ENCODE data around the gene HIVEP1. TPM values are rescaled to one million over a fixed set of nuclear protein-coding genes. Genes with fewer than 3 reads are reported as not detected.

The HIVEP1 gene
- total RNA-seq = 10 to 100 TPM; 54.3 to 75.6 TPM

DNA sequence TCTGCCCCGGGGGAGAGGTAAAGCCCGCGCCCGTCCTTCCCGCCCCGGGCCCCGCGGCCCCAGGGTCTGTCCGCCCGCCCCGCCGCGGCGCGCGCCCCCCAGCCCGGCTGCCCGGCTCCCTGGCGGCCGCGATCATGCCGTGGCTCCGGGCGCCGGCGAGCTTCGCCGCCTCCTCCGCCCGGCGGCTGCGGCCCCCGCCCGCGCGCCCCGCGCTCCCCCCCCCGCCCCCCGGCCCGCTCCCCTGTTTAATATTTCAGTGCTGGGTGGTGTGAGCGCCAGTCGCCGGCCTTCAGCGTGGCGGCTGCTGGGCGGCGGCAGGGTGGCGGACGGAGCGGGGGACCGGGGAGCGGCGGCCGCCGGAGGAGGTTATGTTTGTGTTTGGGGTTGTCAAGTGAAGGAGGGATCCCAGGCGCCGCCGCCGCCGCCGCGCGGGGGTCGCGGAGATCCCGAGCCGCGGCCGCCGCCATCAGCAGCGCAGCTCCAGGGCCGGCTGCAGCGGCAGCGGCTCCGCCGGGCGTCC, at the start of gene HIVEP1:
HIVEP1 (plus strand) TSS at position 275 of the 520 bp plus-strand sequence. CDS start 3,317 bp downstream, outside the sequence.
- DNase-seq (ENCODE audit: low spot score in 2 of 2) = peak in 1 of 2 donors; percentile 38
- ATAC-seq = no peak
- H3K9me3 Mint-ChIP-seq = peaks cover 1 to 5% of the 10 kb centered on the region in 2 donors
- peak within 1 kb of the TSS; percentile 100 for H3K27ac Mint-ChIP-seq
- H3K36me3 Mint-ChIP-seq = peaks cover 38 to 64% of the 10 kb centered on the region in 2 donors

DNA sequence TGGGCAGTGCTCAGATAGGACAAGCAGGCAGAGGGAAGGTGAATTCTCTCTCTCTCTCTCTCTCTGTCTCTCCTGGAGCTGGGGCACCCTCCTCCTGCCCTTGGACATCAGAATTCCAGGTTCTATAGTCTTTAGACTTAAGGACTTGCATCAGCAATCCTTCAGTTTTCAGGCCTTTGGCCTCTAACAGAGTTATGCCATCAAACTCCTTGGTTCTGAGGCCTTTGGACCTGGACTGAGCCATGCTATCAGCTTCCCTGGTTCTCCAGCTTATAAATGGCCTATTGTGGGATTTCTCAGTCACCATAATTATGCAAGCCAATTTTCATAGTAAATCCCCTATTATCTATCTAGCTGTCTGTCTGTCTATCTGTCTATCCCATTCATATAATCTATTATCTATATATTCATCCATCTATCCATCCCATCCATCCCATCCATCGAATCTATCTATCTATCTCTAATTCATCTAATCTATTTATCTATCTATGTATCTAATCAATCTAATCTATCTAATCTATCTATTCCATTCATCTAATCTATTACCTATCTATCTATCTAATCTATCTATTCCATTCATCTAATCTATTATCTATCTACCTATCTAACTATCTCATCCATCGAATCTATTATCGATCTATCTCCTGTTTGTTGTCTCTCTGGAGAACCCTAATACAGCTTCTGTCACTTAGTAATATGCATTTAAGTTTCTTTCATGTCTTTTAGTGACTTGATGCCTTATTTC, 48.2 kb upstream of the HIVEP1 start:
- peaks cover 0 to 20% of the 10 kb centered on the region in 2 donors for H3K9me3 Mint-ChIP-seq
- H3K36me3 Mint-ChIP-seq = no peaks in the 10 kb centered on the region
- ATAC-seq (no peak), DNase-seq (ENCODE audit: low spot score in 2 of 2) (no peak)
- no peak overlapping the region for H3K27ac Mint-ChIP-seq

DNA sequence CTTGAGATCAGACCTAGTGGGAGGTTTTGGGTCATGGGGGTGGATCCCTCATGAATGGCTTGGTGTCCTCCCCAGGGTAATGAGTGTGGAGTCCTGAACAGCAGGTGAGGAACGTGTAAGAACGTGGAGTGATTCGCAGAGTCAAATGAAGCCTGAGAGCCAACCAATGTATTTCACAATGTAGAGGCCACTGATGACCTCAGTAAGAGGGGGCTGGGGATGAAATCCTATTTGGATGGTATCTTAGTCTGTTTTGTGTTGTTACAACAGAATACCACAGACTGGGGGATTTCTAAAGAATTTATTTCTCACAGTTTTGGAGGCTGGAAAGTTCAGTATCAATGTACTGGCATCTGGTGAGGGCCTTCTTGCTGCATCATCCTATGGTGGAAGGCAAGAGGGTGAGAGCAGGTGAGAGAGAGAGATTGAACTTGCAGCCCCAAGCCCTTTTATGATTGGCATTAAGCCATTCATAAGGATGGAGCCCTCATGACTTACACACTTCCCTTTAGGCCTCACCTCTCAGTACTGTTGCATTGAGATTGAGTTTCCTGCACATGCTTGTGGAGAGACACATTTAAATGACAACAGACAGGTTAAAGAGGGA, 47.3 kb upstream of the HIVEP1 start:
- DNase-seq (ENCODE audit: low spot score in 2 of 2) (no peak), ATAC-seq (no peak)
- Mint-ChIP-seq H3K9me3 (peaks cover 0 to 20% of the 10 kb centered on the region in 2 donors), H3K27ac (no peak overlapping the region), H3K36me3 (no peaks in the 10 kb centered on the region)

DNA sequence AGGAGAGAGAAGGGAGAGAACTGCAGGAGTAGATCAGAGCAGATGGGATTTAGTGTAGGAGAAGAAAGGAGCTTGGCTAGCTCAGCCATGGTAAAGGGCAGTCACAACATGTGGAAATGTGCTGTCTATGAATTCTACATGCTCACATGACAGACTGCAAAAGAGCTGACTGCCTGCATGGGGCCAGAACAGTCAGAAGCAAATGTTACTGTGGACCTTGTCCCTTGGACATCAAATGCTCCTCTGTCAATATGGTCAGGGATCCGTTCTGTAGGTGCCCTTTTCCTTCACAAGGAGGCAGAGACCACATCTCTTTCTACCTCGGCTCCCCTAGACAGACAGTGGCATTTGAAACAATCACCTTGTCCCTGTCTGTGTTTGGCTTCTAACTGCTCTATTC, 46.6 kb upstream of the HIVEP1 start:
- ATAC-seq = no peak
- Mint-ChIP-seq H3K9me3 (peaks cover 0 to 20% of the 10 kb centered on the region in 2 donors), H3K27ac (no peak overlapping the region), H3K36me3 (no peaks in the 10 kb centered on the region)
- DNase-seq (ENCODE audit: low spot score in 2 of 2) = no peak

DNA sequence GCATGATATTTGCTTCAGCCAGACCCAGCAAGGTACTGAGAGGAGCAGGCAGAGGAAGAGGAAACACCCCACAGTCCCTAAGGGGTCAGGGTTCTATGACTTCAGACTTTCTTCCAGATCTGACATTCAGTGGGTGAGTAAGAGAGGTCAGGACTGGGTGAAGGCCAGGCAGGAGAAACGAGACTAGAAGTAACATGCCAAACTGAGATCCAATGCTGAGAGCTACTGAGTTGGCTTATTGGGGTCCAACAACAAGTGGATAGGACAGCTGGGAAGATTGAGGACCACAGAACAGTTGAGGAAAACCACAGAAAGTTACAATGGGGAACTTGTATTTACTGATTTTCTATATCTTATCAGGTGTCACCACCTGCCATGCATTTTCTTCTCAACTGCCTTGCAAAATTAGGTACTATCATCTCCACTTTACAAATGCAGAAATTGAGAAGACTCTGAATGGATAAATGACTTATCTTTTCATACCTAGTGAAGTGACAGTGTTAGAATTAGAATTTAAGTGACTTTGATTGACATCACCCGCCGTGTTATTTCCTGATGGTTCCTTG, 43.8 kb upstream of the HIVEP1 start:
- Mint-ChIP-seq H3K36me3 (no peaks in the 10 kb centered on the region), H3K27ac (no peak overlapping the region), H3K9me3 (peaks cover 0 to 17% of the 10 kb centered on the region in 2 donors)
- DNase-seq (ENCODE audit: low spot score in 2 of 2) (no peak), ATAC-seq (no peak)

DNA sequence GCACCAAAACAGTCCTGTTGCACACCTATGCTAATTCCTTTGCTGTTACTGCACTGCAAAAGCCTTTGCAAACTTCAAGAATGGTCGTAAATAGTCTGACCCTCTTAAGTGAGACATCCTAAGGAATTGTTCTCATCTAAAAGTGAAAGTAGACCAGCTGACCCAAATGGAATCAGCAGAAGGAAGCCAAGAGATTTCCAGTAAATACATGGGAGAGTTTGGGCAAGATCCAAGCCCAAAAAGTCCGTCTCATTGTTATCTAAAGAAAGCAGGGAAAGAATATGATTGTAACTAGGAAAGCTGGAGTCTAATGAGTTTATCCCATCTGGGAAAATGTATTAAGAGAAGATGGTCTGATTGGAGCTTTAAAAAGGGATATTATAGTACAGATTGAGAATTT, 43.0 kb upstream of the HIVEP1 start:
- no peak for ATAC-seq
- H3K9me3 Mint-ChIP-seq = peaks cover 0 to 17% of the 10 kb centered on the region in 2 donors
- H3K36me3 Mint-ChIP-seq = peaks cover 0 to 5% of the 10 kb centered on the region in 2 donors
- no peak for DNase-seq (ENCODE audit: low spot score in 2 of 2)
- H3K27ac Mint-ChIP-seq = peak overlapping the region in 1 of 2 donors; percentile 44

DNA sequence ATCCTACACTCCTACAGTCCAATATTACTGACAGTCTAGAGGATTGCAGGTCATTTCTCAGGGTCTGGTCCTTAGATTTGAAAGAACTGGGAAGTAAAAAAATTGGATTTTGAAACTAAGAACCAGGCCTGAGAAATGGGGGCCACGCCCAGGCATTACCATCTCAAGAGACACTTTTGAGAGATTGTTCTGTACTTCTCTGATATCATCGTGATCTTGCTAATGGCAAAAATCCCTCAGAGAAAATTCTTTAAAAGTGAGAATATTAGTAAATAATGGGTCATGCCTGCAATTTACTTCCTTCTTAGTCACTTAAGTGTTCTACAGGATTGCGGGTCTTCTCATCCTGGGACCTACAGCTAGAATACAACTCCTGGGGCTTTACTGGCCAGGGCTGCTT, 42.0 kb upstream of the HIVEP1 start:
- no peak for ATAC-seq
- Mint-ChIP-seq H3K27ac (no peak overlapping the region), H3K36me3 (peaks cover 0 to 11% of the 10 kb centered on the region in 2 donors), H3K9me3 (peaks cover 0 to 9% of the 10 kb centered on the region in 2 donors)
- DNase-seq (ENCODE audit: low spot score in 2 of 2) = no peak

DNA sequence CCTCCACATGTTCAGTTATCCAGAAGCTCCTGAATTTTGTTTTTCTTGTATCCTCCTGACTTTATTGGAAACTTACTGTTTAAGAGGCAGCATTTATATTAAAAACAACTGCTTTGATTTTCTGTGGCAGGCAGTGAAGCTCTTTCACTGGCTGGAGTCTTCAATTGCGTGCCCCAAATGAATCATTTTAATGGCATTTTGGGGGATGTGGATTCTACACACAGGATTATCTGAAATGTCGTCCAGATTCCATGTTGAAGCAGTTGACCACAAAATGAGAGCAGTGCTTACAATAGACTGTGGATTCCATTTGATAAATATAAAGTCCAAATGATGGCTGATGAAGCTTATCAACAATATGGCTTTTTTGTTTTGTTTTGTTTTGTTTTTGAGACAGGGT, 41.0 kb upstream of the HIVEP1 start:
- Mint-ChIP-seq H3K9me3 (peaks cover 0 to 6% of the 10 kb centered on the region in 2 donors), H3K27ac (no peak overlapping the region), H3K36me3 (peaks cover 0 to 11% of the 10 kb centered on the region in 2 donors)
- DNase-seq (ENCODE audit: low spot score in 2 of 2) = no peak
- no peak for ATAC-seq

DNA sequence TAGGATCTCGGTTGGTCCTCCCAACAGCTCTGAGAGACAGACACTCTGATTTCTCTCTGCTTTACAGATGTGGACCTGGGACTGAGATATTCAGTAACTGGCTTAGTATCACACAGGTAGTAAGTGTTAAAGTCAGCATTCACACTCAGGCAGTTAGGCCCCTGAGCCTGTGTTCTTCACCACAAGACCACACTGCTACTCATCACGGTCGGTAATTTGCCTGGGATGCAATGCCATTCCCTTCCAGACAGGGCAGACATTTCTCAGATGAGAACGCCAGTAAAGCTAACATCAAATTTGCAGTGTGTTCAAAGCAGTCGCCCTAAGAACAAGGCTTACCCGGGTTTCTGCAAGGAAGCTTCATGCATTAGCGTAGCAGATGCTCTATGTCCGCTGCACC, 39.8 kb upstream of the HIVEP1 start:
- no peak overlapping the region for H3K27ac Mint-ChIP-seq
- peaks cover 0 to 11% of the 10 kb centered on the region in 2 donors for H3K36me3 Mint-ChIP-seq
- peaks cover 0 to 6% of the 10 kb centered on the region in 2 donors for H3K9me3 Mint-ChIP-seq
- peak in 1 of 2 donors; percentile 37 for ATAC-seq
- DNase-seq (ENCODE audit: low spot score in 2 of 2) = no peak

DNA sequence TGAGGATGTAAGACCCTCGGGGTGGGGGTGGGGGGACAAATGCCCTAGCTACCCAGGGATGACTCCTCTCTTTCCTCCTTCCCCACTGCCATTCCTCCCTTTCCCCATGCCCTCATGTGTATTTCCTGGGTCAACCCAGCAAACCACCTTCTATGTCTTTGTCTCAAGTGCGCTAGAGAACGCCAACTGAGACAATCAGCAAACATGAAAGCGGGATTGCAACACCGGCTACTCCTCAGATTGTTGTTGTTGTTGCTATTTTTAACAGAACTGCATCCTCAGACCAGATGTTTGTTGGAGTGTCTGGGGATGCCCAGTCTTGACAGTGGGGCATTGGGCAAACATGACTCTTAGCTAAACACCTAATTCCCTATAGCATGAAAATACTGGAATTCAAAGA, 39.3 kb upstream of the HIVEP1 start:
- no peak overlapping the region for H3K27ac Mint-ChIP-seq
- ATAC-seq (no peak), DNase-seq (ENCODE audit: low spot score in 2 of 2) (no peak)
- peaks cover 0 to 6% of the 10 kb centered on the region in 2 donors for H3K9me3 Mint-ChIP-seq
- H3K36me3 Mint-ChIP-seq = peaks cover 0 to 11% of the 10 kb centered on the region in 2 donors

DNA sequence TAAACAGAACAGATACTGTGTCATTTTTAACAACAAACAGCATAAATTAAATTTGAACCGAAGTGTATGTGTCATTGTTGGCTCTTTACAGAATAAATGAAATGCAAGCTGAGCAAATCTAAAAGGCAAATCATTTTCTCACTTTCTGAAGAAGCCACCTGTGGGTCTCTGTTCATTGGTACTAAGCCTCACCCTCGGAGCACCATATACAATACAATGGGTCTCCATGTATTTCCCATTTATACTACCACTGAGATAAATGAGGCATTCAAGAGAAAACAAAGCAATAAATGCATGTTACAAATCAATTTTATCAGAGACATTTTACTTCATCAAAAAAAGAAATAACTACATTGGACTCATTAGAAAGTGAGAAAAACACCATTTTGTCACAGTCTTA, 38.9 kb upstream of the HIVEP1 start:
- ATAC-seq = no peak
- DNase-seq (ENCODE audit: low spot score in 2 of 2) = no peak
- H3K36me3 Mint-ChIP-seq = peaks cover 0 to 11% of the 10 kb centered on the region in 2 donors
- H3K9me3 Mint-ChIP-seq = peaks cover 0 to 6% of the 10 kb centered on the region in 2 donors
- no peak overlapping the region for H3K27ac Mint-ChIP-seq

DNA sequence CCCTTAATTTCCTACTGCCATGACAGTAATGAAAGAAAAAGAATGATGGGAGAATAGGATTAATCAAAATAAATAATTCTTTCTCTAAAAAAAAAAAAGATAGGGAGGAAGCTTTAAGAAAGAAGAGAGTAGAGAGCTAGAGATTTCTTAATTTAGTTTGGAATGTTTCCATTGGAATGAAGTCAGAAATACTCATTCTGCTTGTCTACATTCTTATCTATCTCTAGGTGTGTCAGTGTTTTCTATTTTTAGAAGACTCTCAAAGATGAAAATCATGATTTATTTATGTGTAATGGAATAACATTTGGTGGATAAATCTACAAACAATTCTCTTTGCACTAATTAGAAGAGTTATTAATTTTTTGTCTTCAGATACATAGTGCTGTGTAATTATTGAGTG, 38.0 kb upstream of the HIVEP1 start:
- Mint-ChIP-seq H3K9me3 (peaks cover 0 to 6% of the 10 kb centered on the region in 2 donors), H3K27ac (no peak overlapping the region), H3K36me3 (peaks cover 0 to 11% of the 10 kb centered on the region in 2 donors)
- DNase-seq (ENCODE audit: low spot score in 2 of 2) (no peak), ATAC-seq (no peak)

DNA sequence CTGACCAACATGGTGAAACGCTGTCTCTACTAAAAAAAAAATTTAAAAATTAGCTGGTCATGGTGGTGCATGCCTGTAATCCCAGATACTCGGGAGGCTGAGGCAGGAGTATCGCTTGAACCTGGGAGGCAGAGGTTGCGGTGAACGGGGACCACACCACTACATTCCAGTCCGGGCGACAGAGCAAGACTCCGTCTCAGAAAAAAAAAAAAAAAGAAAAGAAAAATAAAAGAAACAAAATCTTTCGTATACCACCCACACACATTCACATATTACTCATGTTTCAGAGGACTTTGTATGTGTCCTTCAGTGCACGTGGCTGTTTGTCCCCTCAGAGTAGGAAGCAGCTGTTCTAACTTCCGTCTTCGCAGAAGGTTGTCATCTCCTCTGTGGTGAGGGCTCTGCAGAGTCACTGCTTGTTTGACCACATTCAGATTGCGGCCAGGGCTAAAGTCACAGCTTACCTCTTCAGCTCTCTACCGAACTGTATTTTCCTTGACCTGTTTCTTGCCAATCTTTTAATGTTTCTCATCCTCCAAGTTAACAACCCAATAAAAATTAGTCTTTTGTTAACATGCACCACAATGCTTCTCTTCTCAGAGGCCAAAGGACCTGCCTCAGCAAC, 36.6 kb upstream of the HIVEP1 start:
- H3K36me3 Mint-ChIP-seq = peaks cover 0 to 11% of the 10 kb centered on the region in 2 donors
- peak overlapping the region in 1 of 2 donors; percentile 1 for H3K27ac Mint-ChIP-seq
- peak; percentile 74 to 99 for ATAC-seq
- DNase-seq (ENCODE audit: low spot score in 2 of 2) = peak in 1 of 2 donors; percentile 59
- H3K9me3 Mint-ChIP-seq = peaks cover 0 to 6% of the 10 kb centered on the region in 2 donors

DNA sequence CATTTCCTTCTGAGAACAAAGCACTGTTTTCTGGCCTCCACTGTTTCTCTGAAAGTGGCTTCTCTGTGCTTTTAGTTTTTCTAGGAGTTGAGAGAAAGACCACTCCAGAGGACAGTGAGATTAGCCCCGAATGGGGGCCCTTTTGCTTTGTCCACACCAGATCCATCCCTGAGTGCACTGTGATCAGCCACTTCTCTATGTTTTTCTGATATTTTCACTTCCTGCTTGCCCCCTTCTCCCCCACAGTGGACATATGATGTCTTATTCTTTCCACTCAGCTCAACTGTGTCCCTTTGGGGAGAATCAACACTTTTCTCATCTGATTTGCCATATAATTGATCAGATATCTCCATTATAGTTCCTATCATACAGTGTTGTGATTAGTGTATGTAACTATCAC, 35.6 kb upstream of the HIVEP1 start:
- Mint-ChIP-seq H3K36me3 (peaks cover 0 to 11% of the 10 kb centered on the region in 2 donors), H3K9me3 (peaks cover 0 to 6% of the 10 kb centered on the region in 2 donors), H3K27ac (peak overlapping the region in 1 of 2 donors; percentile 45)
- DNase-seq (ENCODE audit: low spot score in 2 of 2) (no peak), ATAC-seq (no peak)

DNA sequence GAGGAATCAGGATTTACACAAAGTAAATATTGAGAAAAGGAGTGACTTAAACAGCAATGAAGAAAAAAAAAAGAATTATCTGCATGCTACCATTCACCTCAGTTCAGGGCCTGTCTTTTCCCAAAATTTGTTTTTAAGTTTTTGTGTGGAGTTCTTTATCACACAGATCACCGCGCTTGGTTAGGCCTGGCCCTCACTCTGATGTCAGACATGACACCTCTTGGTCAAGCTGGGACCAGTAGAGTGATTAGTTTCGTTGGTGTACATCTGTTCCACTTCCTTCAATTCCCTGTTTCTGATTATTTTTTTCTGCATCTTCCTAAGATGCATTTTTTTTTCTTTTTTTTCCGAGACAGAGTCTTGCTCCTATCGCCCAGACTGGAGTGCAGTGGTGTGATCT, 34.9 kb upstream of the HIVEP1 start:
- ATAC-seq = no peak
- peaks cover 0 to 11% of the 10 kb centered on the region in 2 donors for H3K36me3 Mint-ChIP-seq

DNA sequence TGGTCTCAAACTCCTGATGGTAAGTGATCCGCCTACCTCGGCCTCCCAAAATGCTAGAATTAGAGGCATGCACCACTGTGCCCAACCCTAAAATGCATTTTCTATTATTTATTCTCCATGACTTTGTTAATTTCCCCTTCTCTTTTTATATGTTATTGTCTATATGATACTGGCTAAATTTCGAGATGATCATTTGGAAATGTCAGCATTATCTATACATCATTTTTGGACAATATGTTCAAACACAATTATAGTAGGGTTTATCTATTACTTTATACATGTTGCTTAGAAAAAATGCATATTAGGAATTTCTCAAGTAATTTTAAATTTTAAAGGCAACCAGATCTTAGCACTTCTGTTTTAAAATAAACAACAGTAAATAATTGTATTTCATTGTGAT, 34.4 kb upstream of the HIVEP1 start:
- ATAC-seq (no peak), DNase-seq (ENCODE audit: low spot score in 2 of 2) (no peak)
- Mint-ChIP-seq H3K9me3 (peaks cover 0 to 6% of the 10 kb centered on the region in 2 donors), H3K36me3 (peaks cover 0 to 11% of the 10 kb centered on the region in 2 donors), H3K27ac (no peak overlapping the region)

More for the DNA sequence above, 34.9 kb upstream of the HIVEP1 start:
- no peak for DNase-seq (ENCODE audit: low spot score in 2 of 2)
- Mint-ChIP-seq H3K9me3 (peaks cover 0 to 6% of the 10 kb centered on the region in 2 donors), H3K27ac (no peak overlapping the region)
